22Rv1 (cell line): Measurements from ENCODE around the gene MYLK.

Experiments
- CTCF ChIP-seq: fragments of 450-650 bp; IDR thresholded peaks from 2 replicates; pipeline ENCODE4 v1.5.1; 2017; ENCODE audit warnings: mild to moderate bottlenecking
- ZFX ChIP-seq: fragments of 450-650 bp; IDR thresholded peaks from 2 replicates; pipeline ENCODE4 v1.6.1; 2017; ENCODE audit warnings: antibody characterized with exemption, borderline replicate concordance

GRCh38 chr3:123686251-123686650 lies 197.9 kb downstream of the MYLK start:
- TF ChIP-seq CTCF (no peak), ZFX (no peak)
